ENCODE results near the gene GPR146. TPM values are rescaled to one million over a fixed set of nuclear protein-coding genes. Genes with fewer than 3 reads are reported as not detected.

GPR146 gene
- total RNA-seq, 1 experiment from 2014 or later, result 3.4 TPM

DNA sequence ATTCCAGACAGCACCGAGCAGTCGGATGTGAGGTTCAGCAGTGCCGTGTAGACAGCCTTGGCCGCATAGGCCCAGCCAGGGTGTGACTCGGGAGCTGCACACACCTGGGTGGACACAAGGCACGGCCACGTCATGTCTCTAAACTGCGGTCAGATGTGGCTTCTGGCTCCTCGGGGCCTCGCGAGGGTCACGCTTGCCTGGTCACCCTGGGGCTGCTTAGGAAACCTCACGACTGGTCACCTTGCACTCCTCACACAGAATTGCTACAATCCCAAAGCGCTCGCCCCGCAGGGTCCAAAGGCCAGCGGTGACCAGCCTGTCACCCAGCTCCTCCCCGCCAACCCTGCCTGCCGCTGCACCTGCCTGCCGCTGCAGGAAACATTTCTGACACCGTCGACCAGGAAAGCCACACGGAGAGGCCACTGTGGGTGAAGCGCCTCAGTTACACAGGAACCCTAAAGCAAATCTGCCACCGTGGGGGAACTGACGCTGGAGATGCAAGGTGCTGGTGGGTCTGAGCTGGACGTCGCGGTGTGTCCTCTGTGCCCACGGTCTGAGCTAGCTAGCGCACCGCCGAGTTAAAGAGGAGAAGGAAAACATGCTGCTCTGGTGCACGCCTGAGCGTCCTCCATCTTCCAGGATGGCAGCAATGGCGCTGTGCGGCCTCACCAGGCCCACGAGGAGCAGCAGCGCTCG lies 48.6 kb downstream of the GPR146 start:
- no peak for DNase-seq (ENCODE audit: low spot score)

DNA sequence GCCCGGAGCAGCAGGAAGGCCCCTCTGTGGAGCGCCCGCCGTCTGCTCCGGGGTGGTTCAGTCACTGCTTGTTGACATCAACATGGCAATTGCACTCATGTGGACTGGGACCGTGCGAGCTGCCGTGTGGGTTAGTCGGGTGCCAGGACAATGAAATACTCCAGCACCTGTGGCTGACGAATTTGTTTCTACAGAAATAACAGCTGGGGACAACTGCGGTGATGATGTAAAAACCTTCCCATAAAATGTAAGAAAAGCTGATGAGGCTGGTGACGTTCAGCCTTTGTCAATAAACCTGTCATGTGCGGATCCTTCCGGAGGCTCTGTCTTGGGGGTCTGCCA lies 49.1 kb downstream of the GPR146 start:
- no peak for DNase-seq (ENCODE audit: low spot score)

DNA sequence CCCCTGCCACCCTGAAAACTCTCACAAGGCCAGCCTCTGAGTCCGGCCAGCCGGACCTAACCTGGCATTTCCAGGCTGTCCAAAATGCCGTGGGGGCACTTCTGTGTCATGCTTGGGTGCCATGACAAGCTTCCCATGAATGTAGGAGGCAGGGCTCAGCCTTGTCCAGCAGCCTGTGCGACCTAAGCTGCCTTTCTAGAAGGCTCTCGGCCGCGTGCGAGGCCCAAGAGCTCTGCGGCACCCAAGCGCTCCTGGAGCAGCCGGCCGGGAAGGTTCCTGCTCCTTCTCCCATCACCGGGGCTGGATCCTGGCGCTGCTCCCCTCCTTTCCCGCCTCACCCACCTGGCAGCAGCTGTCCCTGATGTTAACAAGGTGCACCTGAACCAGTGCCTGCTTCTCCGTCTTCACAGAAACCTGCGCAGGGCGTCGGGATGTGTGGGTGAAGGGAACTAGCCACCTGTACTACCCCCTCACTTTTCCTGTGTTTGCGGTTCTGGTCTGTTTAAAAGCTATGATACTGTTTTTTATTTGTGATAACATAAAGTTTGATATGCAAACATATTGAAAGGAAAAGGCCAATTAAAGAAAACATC lies 49.7 kb downstream of the GPR146 start:
- no peak for DNase-seq (ENCODE audit: low spot score)

DNA sequence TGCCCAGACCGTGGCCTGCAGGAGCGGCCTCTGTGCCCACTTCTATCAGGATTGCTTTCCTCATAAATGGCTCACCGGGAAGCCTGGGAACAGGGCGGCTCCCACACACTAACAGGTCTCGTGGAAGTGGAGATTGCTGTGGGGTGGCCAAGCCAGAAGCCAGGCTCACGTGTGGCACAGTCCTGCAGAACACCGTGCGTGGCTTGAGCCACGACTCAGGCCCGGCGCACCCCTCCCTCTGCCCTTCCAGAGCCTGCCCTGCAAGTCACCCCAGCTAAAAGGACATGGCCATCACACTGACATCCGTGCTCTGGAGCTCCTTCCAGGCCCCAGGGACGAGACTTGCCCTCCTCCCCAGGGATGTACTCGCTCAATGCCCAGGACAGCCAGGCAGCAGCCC lies 50.5 kb downstream of the GPR146 start:
- DNase-seq (ENCODE audit: low spot score), result no peak

DNA sequence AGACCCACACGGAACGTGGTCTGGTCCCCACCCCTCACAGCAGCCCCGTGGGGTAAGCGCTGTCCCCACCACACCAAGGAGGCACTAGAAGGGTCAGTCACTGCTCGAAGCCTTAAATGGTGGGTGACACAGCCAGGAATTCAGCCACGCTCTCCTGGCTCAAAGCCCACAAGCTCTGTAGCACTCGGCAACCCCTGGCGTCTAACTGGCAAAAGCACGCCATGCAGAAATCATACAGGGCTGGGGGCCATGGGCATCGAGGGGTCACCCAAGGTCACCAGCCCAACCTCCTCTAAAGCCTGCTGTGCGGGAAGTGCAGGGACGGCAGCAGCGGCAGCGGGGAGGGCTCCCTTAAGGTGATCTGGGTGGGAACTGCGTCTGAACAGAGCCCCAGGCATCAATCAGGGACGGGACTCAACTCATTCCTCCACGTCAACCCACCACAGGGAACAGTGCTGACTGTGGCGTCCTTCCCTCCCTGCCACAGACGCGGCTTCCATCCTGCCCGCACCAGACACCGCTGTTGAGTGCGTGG lies 51.3 kb downstream of the GPR146 start:
- DNase-seq (ENCODE audit: low spot score), result no peak

DNA sequence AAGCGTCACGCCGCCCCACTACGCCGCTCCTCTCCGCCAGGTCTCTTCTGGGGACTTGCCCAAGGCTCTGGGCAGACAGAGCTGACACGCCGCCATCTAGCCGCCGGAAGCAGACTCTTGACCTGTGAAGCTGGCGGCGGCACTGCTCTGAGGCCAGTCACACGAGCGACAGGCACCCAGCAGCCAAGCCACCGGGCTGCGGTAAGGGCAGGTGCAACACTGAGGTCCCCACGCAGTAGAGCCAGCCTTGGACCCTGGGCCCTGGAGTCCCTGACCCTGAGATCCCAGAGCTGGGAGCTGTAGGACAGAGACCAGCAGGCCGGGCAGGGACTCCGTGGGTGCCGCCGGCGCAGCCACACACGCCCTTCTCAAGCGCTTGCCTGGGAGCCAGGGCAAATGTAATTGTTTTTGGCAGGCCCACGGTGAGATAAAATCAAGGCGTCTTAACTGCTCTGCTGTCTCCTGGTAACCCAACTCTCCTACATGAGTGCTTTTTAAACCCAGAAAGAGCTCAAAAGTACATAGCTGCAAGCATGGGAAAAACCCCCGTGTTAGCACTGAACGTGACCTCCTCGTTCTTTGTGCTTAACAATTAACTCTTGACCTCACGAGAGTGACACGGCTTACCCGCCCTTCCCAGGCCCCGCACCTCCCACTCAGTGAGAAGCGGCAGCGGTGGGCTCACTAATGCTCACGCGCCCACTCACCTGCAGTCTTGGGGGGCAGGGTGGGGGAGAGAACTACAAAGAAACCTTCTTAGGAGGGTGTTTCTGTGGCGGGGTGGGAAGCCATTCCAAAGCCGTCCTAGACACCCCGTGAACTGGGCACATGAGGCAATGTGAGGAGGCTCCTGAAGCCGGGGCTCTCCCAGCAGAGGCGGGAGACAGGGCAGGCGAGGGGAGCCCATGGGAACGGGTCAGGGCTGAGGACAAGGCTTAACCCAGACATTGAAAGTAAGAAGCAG lies 52.1 kb downstream of the GPR146 start:
- no peak for DNase-seq (ENCODE audit: low spot score)

DNA sequence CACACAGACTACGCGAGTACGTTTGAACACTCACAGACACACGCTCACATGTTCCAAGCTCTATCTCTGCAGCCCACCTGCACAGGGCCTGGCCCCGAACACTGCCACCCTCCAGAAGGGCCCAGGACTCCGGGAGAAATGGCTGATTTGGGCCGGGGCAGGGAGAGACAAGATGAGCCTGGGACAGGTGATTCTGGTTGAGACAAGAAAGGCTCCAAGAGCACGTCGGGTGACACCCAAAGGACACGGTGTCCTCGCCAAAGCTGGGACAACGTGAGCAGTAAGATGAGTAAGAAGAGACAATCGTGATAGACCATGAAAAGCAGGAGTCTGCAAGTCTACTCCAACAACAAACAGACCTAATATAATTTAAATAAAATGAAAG lies 52.8 kb downstream of the GPR146 start:
- DNase-seq (ENCODE audit: low spot score), result no peak

DNA sequence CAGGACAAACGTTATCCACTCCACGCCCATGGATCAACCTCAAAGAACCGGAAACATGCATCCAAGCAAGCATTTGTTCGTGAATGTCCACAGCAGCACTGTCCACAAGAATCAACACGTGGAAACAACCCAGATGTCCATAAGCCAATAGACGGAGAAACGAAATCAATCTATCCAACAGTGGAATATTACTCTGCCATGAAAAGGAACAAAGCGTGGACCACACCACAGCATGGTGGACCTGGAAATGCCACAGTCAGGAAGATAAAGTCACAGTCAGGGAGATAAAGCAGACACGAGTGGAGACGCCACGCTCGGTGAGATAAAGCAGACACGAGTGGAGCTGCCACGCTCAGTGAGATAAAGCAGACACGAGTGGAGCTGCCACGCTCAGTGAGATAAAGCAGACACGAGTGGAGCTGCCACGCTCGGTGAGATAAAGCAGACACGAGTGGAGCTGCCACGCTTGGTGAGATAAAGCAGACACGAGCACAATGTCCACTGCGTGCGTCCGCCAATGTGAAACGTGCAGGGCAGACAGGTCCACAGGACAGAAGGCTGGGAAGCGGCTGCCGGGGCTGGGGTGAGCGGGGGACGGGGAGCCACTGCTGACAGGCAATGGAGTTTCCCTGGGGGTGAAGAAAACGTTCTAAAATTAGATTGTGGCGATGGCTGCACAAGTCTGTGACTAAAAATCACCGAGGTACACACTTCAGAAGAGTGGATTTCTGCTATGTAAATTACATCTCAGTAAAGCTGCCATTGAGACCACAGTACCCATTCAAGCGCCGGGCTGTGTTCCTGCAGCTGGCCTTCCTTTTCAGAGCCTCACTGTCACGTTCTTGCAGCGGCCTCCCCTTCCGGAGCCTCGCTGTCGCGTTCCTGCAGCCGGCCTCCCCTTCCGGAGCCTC lies 54.2 kb downstream of the GPR146 start:
- DNase-seq (ENCODE audit: low spot score), result no peak

DNA sequence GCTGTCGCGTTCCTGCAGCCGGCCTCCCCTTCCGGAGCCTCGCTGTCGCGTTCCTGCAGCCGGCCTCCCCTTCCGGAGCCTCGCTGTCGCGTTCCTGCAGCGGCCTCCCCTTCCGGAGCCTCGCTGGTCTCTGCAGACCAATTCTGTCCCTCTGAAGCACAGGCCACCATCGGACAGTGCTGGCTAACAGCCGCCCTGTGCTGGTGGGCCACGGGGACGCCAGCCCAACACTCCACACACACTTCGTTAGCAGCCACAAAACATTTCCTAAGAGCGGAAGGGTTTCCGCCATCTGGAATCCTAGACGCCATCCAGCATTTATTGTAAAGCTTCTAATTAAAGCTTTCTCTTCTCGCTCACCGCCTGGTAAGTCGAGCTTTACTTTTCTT lies 54.8 kb downstream of the GPR146 start:
- no peak for DNase-seq (ENCODE audit: low spot score)

DNA sequence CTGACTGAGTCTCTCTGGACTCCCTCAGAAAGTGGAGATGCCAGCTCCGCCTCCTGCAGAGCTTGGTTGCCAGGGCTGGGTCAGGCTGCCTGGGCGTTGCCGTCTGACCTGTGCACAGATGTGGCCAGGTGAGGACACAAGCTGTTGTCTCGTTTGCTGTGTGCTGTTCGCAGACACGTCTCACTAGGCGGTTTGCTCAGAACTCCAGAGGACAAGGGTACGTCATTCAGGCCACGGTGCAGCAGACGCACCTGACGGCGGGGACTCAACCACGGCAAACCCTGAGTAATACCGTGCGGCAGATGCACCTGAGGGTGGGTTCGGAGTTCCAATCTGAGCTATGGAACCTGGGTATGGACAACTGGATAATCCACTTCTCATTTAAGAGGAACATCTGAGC lies 55.3 kb downstream of the GPR146 start:
- DNase-seq (ENCODE audit: low spot score), result no peak

DNA sequence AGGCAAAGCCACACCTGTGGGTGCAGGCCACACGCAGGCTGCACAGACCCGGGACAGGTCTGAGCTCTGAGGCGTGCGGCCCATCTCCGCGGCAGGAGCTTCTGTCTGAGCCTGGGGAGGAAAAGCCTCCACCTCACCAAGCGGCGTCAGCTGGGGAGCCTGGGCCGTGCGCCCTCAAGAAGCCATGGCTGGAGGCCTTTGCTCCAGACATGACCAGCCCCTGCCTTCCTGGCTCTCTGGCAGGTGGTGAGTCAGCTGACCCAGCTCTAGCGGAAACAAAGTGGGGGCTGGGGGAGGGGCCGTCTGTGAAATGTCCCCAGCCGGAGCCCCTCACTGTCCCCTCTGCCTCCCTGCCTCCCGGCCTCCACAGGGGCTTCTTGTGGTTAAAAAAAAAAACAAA lies 56.0 kb downstream of the GPR146 start:
- DNase-seq (ENCODE audit: low spot score), result no peak

DNA sequence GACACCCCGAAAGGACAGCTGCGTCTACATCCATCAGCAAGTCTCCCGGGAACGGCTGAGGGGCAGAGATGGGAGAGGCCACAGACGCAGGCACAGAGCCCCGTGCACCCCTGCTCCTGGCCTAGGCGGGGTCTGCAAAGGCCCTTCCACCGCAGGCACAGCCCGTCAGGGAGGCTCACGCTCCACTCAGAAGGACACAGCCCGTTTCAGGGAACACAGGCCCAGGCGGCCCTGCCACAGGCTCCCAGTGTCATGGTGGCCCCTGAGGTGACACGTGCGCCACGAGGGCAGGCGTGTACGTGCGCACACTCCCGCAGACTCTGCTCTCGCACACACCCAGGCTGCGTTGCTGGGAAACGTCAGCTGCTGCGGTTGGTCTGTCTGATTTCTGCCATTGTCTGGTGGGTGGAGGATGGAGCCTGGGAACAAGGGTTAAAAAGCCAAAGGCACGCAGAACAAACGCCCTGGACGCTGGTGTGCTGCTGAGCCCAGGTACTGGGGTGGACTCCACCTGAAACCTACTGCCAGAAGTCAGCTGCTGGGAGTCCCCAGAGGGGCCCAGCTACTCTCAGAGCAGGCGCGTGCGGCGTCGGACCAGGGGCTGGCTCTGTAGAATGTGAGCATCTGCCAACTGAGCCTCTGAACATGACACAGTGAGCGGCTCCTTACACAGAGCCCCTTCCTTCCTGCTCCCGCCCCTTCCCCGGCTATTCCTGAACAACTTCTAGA lies 56.7 kb downstream of the GPR146 start:
- DNase-seq (ENCODE audit: low spot score), result no peak

DNA sequence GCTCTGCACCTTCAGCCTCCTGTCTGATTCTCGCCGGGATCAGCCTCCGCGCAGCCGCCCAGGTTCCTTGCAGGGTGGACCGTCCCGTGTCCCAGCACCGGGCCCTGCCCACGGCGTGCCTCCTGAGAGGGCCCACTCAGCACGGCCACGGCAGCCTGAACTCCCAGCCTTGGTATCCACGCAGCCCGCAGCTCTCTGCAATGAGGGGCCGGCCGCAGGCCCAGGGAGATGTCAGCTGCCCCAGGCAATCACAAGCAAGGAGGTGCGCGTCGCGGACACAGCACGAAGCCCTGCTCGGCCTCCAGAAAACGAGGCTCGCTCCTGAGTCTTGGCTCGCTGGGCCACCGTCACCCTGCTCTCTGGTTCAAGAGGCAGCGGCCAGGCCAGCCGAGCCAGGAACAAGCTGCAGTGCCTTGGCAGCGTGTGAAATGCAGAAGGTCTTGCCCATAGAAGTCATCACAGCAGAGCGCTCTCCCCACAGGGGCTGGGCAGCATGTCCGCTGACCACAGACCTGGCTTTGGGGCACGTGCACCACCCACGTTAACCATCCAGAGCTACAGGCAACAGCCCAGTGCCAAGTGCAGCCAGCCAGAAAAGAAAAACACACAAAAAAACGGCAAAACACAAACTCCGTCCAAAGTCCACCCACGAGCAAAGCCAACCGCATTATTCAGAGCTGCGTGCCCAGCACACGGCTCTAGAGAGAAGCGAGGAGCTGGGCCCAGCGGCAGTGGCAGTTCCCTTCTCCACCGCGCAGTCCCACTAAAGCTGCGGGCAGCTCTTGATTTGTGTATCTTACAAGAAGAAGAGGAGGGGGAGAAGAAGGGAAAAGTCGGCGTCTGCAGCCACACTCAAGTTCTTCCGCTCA lies 57.5 kb downstream of the GPR146 start:
- DNase-seq (ENCODE audit: low spot score), result no peak

DNA sequence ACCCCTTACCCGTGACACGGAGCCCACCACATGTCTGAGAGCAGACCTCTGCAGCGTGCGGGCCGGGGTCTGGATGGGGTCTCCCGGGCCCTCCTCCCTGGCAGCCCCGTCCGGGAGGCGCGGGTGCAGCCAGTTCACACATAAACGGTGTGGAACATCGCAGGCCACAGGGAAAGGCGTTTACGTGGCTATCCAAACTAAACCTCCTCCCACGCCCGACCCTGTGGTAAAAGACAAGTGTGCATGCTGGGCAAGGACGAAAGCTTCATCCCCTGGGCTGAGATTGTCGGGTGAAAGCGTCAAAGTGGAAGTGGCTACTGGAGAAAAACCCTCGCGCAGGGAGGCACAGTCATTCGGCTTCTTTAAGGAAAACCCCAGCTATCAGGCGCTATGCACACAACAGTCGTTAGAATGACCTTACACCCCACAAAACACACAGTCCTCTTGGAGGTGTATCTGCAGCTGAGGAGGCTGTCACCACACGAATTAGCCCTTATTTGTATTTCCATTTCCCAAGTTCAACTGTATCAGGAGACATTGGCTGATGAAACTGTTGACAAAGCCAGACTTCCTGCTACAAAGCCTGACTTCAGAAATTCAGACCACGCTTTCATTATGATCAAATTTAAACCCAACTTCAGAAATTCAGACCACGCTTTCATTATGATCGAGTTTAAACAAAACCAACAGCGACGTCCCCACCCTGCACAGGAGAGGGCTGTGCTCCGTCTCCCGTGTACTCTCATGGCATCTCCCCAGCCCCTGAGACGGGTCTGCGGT lies 58.9 kb downstream of the GPR146 start:
- DNase-seq (ENCODE audit: low spot score), result no peak

DNA sequence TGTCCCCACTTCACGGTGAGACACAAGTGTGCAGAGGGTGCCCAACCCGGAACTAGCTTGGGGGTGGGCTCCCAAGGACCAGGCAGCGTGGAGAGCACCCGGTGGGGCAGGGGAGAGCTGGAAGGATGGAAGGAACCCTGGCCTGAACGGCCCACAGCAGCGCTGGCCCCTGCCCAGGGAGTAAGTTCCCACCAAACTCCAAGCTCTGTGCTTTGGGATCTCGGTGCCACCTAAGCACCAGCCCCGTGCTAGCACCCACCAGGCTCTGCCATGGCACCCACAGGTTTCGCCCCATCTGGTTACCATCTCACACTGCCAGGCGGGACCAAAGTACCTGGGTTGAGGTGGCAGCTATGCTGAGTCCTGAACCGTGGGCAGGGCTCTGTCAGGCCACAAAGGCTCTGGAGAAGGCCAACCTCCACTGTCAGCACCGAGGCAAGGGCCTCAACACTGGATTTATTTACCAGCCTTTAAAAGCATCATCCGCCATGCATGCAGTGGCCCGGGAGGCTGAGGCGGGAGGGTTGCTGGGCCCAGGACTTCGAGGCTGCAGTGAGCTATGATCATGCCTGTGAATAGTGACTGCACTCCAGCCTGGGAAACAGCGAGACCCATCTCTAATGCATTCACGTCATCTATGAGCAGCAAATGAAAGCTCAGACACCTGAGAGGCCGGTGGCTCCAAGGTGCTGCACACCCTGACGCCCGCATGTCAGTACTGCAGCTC lies 59.6 kb downstream of the GPR146 start:
- no peak for DNase-seq (ENCODE audit: low spot score)

DNA sequence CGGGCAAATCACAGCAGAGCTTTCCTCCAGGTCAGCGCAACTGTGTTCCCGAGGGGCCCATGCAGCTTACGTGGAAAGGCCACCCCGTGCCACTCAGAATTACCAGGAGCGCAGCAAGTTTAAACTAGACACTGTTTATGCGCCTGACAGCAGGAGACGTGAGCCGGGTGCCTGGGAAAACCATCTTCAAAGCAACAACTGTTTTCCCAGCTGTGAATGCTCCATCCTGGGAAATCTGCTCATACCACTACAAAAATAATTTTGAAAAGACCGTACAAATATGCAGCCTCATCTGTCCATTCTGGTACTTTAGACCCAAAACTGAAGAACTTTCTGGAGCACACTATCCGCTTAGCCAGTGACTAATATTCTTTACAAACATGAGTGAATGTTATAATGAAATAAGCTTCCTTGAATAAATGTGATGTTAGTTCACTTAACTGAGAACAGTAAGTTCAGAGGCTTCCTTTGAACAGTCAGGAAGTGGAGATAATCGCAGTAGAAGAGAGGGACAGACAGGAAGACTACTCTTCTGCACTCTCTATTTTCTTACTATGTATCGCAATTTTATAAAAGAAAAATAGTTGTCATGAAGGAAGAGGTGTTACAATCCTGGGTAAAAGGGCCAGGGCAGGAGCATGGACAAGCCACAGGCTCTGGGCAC lies 60.3 kb downstream of the GPR146 start:
- no peak for DNase-seq (ENCODE audit: low spot score)

DNA sequence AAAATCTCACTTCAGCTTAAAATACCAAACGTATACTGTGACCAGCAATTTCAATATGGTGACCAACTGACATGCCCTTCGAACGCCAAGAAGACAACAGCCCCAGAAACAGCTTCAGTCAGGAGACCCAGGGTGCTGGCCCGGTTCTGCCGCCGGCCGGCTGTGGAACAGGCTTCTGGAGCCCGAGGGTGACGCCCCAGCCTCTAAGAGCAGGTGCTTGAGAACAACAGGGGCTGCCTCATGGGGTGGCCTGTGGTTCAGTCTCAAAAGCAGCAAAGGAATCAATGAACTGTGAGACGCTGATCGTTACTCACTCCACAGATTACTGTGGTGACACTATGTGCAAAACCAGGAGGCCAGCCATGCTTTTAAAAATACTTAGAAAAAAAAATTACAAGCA lies 60.8 kb downstream of the GPR146 start:
- DNase-seq (ENCODE audit: low spot score), result no peak

All from H4 (cell line).